ENCODE measurements around the gene PLA2G2C. TPM values are rescaled to one million over a fixed set of nuclear protein-coding genes. Genes with fewer than 3 reads are reported as not detected.
"Not testable (repeated sequence)": the region's sequence is repeated elsewhere in the genome, so short reads cannot be mapped to it uniquely, and the experiment has no call there.

PLA2G2C gene
- not detected in 2 replicates for total RNA-seq

DNA sequence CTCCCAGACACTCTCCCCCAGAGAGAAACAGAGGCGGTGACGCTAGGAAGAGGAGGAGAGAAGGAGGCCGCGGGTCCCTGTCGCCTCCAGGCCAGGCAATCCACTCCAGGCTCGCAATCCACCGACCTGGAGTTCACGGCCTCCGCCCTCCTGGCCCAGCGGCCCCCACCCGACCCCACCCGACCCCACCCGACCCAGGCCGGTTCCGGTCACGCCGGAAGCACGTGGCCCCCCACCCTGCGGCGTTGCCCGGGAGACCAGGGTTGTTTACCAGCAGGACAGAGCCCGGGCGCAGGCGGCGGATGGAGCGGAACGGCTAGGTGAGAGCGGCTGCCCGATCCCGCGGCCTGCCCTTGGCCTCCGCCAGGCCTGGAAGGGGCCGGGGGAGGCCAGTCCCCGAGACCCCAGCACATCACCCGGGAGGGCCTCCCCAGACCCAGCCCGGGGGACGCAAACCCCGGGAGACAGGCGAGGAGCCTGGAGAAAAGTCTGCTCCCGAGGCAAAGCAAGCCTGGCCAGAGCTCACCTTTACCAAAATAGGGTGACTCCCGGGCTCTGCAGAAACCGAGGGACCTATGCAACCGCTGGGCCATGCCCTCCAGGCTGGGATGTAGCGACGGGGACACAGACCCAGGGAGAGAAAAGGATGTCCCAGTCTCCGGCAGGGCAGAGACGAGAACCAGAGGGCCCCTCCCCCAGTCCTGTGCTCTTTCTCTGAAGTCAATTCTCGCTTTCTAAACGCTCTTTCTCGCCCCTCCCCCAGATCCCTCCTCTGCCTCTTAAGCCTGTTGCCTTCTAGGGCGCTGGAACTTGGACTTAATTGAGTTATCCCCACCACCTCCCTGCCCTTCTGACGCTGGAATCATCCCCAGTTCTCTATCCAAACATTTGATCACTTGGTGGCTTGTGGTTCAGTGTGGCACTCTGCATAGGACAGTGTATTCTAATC is at the start of gene PLA2G2C, which contains the start of gene UBXN10:
Gene PLA2G2C (minus strand): TSS at position 685 of the 949 bp plus-strand sequence. CDS start 9,155 bp downstream, outside the sequence.
Gene UBXN10 (plus strand): TSS at position 263 of the 949 bp plus-strand sequence. CDS start 4,466 bp downstream, outside the sequence.
- no peak for DNase-seq (ENCODE audit: low read depth, low spot score)

GRCh38 chr1:20234788-20235535 is 48.6 kb upstream of the PLA2G2C start:
- no peak for DNase-seq (ENCODE audit: low read depth, low spot score)

GRCh38 chr1:20233866-20234265 is 47.5 kb upstream of the PLA2G2C start:
- DNase-seq (ENCODE audit: low read depth, low spot score): no peak

GRCh38 chr1:20233394-20233793 is 47.1 kb upstream of the PLA2G2C start:
- DNase-seq (ENCODE audit: low read depth, low spot score): no peak

DNA sequence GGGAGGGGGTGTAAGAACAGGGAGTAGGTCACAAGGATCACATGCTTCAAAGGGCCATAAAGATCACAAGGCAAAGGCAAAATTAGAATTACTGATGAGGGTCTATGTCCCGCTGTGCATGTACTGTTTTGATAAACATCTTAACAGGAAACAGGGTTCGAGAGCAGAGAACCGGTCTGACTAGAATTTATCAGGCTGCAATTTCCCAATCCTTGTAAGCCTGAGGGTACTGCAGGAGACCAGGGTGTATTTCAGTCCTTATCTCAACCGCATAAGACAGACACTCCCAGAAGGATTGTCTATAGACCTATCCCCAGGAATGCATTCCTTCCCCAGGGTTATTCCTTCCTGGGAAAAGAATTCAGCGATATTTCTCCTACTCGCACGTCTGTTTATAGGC is 46.2 kb upstream of the PLA2G2C start:
- DNase-seq (ENCODE audit: low read depth, low spot score): not testable (repeated sequence)

- DNase-seq (ENCODE audit: low read depth, low spot score): no peak
Observed at GRCh38 chr1:20229171-20229570, 42.9 kb upstream of the PLA2G2C start.

DNA sequence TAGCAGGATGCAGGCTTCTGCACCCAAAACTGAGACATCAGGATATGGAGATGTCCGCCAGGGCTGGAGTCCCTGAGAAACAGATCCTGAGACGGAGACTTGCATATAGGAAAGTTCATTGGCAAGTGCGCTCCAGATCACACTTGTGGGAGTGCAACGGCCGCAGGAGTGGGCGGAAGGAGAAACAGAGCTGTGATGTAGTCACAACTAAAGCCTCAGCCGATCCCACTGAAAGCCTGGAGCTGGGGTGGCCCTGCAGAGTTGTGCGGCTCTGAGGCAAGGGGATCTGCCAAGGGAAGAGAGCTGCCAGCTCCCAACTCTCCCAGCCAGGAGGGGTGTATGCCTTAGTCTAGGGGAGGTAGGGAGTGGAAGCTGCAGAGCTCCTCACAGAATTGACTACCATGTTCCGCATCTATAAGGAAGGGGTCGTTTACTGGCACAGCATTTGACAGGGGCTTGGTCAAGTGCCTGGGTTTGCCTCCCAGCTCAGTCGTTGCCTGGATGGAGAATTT is 42.1 kb upstream of the PLA2G2C start:
- no peak for DNase-seq (ENCODE audit: low read depth, low spot score)

- DNase-seq (ENCODE audit: low read depth, low spot score): no peak
Observed at GRCh38 chr1:20227704-20228103, 41.4 kb upstream of the PLA2G2C start.

- DNase-seq (ENCODE audit: low read depth, low spot score): no peak
Observed at GRCh38 chr1:20224546-20224945, 38.2 kb upstream of the PLA2G2C start.

DNA sequence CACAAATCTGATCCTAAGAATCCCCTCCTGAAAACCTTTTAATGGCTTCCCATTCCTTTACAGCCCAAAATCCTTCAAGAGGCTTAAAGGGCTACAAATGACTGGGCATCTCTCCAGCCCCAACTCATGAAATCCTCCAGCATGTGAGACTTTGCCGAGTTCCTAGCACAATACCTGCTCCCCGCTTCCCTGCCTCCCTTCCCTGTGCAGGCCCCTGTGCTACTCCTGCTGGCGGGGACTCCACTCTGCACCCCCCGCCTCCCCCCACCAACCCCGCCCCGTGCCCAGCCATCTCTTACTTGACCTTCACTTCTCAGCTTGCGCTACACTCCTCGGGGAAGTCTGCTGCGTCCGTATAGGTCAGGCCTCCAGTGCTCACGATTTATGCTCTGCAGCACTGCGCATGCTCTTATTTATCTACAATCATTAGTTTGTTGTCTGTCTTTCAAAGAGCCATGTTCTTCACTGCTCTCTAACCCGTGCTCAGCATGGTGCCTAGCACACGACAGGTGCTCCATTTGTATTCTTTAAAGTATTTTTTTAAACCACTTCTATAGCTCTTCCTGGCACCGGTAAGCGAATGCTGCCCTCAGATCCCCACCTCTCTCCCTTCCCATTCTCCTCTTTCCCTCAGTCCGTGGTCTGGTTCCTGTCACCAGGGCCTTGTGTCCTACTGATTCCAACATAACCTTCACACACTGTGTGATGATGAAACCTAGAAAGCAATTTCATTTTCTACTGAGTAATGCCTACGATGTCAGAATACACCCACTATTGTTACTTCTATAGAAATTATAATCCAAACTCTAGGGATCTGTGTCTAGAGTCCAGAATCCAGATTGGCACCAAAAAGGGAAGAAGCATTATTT is 37.5 kb upstream of the PLA2G2C start:
- DNase-seq (ENCODE audit: low read depth, low spot score): no peak

DNA sequence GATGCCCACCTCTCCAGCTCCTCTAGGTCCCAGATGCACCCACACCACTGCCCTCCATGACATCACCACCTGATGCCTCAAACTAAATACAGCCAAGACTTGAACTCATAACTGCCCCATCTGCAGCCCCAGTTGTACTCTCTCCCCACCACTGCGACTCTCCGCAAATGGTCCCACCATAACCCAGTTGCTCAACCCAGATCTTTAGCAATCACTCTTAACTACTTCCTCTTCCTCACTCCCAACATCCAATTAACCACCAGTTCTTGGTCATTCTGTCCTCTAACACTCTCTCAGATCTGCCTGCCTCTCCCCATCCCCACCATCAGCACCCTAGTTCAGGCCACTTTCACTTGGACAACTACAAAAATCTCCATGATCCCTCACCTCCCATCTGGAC is 36.8 kb upstream of the PLA2G2C start:
- no peak for DNase-seq (ENCODE audit: low read depth, low spot score)

GRCh38 chr1:20220036-20220435 is 33.7 kb upstream of the PLA2G2C start:
- DNase-seq (ENCODE audit: low read depth, low spot score): no peak

GRCh38 chr1:20219053-20219452 is 32.7 kb upstream of the PLA2G2C start:
- DNase-seq (ENCODE audit: low read depth, low spot score): not testable (repeated sequence)

GRCh38 chr1:20216574-20216973 is 30.3 kb upstream of the PLA2G2C start:
- DNase-seq (ENCODE audit: low read depth, low spot score): no peak

GRCh38 chr1:20215716-20216115 is 29.4 kb upstream of the PLA2G2C start:
- no peak for DNase-seq (ENCODE audit: low read depth, low spot score)

DNA sequence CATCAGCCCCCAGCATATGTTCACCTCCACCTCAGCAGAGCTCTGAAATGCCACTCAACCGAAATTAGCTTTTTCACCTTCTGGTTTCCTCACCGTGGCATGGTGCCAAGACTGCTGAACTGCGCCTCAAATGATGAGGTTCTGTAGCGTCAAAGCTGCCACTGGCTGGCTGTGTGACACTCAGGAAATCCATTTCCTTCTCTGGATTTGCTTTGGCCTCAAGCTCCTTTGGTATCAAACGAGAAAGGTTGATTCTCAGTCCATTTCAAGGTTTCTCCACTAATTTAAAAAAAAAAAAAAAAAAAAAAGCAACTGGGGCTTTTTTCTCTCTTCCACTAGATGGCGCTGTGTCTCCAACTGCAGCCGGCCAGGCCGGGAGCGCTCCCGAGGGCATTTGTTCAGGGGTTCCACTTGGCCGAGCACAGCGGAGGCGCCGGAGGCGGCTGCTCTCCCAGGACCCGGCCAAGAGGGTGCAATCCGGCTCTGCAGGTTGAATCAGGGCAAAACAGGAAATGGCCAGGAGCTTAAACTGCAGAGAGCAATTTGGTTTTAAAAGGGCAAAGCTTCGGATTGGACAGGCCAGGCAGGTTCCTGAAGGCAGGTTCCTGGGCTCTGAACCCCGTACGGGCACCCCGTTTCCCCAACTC is 26.5 kb upstream of the PLA2G2C start:
- no peak for DNase-seq (ENCODE audit: low read depth, low spot score)

GRCh38 chr1:20212085-20212684 is 25.9 kb upstream of the PLA2G2C start:
- DNase-seq (ENCODE audit: low read depth, low spot score): no peak

DNA sequence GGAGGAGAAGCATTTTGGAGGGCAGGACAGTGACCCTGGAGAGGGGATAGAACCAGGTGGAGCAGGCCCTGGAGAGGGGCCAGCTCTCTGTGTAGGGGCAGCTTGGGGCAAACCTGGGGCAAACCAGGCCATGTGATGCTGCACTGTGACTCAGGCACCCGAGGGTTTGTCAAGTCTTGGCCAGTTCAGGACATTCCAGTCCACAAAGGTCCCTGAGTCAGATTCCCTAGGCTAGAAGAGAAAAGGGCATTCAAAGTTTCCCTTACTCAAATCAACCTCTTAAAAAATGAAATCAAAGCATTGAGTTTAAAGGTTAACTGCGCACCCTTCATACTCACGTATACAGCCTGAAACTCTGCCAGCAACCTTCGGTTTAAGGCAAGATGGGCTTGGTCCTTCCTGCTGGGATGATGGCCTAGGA is 25.2 kb upstream of the PLA2G2C start:
- no peak for DNase-seq (ENCODE audit: low read depth, low spot score)

DNA sequence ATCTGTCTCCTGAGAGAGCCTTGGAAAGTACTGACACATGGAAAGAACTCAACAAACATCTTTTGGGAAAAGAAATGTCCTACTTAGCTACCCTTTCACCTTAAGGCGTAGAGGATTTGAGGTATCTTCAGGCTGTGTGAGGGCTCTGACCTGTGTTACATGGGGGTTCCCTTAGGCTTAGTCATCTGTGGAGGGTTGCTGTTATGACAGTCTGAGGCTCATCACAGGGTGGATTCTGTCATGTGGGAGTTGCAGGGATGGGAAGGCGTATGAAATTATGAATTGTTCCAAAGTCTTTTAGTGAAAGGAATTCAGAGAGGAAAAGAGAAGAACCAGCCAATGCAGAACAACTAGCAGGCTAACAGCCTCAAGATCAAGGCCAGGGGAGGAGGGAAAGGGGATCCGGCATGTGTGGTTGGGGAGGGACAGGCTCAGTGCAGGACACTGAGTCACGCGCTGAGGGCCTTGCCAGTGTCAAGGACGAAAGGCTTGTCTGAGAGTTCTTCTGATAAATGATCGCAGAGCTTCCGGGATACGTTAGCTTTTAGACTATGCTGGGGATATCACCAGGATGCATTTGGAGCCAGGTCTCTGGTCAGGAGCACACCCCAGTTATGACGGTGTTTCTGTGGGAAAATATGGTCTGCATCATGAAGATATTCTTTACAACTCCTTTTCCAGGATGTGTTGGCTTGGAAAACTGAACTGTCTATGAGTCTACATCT is 24.6 kb upstream of the PLA2G2C start:
- DNase-seq (ENCODE audit: low read depth, low spot score): no peak
